Stimulated activated CD8-positive, alpha-beta memory T cell treated with anti-CD3 and anti-CD28 coated beads, Interleukin-4, amount 100 ng/mL, for 1 hour (primary cell): ENCODE measurements around the gene PLEKHO2.
A peak's percentile ranks its signal among the peaks of the same experiment; 100 is the strongest.

Source experiments
- DNase-seq, 2 donors: peaks; one replicate each; pipeline ENCODE4 v3.0.0-alpha.2; 2020; ENCODE audit warnings: low read depth in 2 of 2, low spot score in 1 of 2

PLEKHO2 gene

DNA sequence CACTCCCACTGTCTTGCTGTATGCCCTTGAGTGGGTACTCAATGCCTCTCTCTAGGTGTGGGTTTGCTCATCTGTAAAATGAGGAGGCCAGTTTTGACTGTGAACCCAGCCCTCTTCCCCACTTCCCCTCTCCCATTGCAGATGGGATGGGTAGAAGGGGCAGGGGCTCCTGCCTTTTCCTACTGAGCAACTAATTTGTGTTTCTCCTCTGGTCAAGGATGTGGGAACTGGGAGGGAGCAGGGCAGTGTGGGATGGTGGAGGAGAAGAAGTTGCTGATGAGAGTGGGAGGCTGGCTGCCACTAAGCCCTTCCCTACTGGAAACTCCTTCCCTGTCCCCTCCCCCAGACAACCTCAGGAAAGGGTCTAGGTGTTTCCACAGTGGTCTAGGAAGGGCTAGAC lies 49.8 kb downstream of the PLEKHO2 start:
- no peak for DNase-seq

DNA sequence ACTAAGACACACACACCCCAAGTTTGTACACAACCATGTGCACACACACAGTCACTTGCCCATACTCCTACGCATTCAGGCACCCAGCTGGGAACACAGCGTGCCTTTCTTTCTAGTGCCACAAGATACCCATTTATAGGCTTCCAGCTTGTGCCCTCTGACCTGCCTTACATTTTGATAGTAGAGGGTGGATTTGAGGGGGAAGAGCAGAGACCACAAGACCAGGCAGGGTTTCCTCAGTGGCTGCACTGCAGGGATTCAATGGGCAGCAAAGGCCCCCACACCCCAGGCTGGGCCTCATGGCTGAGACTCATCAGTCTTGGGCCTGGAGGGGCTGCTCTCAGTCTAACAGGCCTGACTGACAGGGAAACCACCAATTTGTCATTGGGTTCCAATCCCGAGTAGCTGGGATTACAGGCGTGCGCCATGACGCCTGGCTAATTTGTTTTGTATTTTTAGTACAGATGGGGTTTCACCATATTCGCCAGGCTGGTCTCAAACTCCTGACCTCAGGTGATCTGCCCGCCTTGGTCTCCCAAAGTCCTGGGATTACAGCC lies 51.2 kb downstream of the PLEKHO2 start:
- DNase-seq: no peak

DNA sequence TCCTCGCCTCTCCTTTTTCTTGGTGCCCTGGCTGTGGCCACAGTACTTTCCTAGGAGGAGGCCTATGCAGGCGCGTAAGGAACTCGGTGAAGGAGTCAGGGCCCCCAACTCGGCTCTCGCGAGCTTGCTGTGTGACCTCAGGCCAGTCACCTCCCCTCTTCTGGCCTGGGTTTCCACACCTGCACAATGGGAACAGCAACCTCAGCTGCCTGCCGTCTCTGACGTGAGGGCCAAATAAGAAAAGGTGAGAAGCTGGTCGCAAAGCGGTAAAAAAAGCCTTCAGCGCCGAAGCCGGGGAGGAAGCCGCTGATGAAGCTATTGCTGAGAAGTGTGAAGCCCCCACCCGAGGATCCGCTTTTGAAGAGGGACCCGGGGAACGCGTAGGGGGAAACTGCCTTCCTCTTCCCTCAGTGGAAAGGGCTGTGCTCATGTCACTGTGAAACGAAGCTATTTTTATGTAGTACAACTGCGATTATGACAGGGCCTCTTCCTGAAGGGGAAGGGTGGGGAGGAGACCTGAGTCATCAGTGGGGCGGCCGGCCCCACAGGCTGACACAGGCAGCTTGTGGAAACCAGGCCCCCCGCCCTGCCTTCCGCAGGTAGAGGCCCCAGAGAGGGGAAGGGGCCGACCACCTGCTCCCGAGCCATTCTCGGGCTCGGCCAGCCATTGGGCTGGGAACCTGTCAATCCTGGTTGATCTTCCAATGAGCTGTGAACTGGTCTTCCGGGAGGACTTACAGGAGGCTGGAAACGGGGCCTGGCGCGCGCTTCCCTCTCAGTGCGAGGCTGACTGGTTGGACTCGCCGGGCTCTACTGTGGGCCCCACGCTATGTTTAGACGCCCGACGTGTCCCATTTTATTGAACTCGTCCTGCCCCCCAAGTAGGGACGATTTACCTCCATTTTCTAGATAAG lies 52.0 kb downstream of the PLEKHO2 start:
- peak; percentile 77 to 90 for DNase-seq

DNA sequence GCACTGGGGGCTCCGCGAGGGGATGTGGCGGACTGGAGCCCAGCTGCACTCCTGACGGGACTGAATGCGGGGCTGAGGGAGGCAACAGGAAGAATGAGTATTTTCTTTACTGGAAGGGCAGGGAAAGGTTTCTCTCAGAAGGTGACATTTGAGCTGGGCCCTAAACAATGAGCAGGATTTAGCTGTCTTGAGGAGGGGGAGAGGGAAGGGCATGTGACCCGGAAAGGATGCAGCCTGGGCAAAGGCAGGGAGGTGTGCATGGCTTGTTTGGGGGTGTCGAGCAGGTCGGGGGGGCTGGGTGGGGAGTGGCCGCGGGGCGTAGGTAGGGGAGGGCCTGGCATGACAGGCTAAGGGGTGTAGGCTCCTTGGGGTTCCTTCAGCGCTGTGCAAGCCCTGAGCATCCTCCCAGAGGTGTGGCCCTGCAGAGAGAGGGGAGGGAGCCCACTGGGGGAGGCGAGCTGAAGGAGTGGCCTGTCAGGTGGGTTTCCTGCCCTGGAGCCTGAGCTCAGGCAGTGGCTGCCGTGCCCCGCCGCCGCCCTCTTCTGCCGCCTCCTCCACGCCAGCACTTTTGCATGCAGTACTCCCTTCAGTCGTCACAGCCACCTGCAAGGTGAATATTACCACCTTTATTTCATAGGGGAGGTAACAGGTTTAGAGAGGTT lies 52.8 kb downstream of the PLEKHO2 start:
- peak in 1 of 2 donors; percentile 69 for DNase-seq

DNA sequence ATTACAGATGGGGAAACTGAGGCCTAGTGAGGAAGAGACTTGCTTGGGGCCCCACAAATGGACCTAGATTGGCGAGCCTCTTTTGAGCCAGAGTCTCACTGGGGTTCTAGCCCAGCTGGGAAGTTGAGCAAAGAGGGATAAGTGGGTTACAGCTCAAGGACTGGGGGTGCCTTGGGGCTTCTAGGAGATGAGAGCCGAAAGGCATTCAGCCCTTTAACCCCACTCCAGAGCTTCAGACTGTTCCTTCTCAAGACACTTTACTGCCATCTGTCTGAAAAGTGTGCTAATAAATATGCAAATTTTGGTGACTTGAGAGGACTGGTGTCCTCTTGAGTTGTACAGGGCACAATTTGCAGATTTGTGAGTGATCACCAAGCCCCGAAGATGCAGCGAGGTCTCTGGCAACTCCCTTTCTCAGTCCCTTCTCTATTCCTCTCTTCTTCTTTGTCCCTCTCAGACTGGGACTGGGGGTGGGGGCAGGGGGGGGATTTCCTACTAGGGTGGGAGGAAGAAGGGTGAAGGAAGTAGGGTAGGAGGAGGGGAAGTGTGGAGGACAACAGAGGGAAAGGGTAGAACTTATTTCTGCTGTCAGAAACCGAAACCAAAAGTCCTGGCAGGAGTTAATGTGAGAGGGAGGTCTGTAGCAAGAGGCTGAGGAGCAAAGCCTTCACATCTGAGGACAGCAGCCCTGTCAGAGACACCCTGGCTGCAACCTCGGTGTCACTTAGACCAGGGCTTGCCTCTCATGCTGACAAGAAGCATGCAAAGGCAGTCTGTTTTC lies 53.8 kb downstream of the PLEKHO2 start:
- no peak for DNase-seq

DNA sequence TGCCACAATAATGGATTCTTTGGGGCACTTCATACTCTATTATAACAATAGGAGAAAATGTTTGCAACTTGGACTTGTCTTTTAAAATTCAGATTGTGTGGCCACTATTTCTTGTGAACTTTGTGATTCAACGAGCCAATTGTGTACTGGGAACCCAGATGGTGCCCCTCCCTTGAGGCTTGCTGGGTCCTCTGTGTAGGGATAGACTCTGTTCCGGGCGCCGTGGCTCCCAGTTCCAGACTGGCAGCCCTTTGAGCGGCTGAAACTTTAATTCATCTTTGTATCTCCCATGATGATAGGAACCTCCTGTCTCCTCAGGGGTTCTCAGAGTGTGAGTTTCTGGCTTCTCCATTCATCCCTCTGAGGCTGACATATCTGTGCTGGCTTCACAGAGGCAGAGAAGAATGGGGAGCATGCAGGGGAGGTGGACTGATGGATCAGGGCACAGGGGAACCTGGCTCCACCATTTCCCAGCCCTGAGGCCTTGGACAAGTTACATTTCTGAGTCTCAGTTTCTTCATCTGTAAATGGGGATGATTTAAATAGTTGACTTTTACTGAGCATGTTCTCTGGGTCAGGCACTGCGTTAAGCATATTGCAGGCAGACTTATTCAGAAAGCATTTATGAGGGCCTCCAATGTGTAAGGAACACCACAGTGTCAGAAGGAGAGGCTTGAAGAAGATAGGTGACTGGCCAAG lies 54.8 kb downstream of the PLEKHO2 start:
- no peak for DNase-seq

DNA sequence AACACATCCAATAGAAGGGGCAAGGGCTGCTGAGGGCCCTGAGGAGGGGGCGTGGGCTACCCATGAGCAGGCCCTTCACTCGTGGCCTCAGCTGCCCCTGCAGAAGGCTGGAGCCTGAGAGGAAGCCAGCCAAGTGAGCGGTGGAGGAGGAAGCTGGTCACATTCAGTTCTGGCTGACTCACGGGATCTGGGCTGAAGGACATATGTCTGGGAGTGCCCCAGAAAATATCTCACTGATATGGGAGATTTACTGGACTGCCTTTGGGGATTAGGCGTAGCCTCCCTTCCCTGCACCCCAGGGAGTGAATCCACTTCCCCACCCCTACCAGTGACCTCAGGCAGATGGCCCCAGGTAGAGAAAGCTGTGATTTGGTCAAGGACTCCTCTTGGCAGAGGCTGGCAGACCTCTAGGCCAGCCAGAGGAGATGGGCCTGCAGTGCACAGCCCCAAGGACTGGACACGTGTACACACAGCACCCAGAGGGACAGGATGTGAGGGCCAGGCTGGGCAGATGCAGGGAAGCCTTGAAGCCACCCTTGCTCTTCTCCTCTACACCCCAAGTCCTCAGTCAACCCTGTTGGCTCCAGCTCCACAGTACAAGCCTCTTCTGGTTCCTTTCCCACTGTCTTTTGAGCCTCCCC lies 55.8 kb downstream of the PLEKHO2 start:
- DNase-seq: no peak

DNA sequence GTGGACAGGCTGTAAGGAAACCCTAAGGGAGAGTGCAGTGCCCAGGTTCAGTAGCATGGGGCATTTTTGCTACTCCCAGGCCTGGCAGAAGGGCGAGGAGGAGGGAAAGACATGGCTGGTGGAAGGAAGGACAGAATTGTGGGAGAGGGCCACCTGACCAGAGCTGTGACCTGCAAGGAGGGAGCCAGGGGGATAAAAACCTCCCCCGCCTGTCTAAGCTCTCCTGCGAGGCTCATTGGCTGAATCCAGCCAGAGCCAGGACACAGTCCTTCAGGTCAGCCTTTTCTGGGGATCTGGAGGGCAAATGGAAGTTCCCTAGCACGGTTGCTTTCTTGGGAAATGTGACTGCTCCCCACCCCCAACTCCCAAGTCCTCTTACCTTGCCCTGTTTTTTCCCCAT lies 56.7 kb downstream of the PLEKHO2 start:
- DNase-seq: no peak

DNA sequence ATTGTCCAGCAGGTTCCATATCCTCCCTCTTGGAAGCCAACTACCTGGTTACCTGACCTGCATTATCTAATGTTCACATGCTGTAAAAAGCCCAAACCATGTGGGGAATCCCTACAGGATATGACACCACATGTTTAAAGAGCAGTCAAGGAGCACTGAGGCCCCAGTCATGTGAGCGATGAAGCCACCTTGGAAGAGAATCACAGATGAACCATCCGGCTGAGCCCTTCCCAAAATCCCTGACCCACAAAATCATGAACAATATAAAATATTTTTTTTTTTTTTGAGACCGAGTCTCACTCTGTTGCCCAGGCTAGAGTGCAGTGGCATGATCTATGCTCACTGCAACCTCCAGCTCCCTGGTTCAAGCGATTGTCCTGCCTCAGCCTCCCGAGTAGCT lies 59.4 kb downstream of the PLEKHO2 start:
- DNase-seq: no peak

DNA sequence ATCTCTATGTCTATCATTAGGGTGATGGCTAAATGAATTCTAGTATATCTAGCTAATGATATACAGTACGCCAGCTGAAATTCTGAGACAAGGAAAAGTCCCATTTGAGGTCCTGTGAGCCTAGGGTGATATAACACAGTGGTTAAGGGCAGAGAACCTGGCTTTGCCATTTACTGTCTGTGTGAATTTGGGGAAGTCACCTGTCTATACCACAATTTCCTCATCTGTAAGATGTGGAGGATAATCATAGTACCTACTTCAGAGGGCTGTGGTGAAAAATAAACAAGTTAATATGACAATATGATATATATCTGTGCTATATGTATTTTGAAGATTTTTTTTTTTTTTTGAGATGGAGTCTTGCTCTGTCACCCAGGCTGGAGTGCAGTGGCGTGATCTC lies 60.2 kb downstream of the PLEKHO2 start:
- DNase-seq: no peak

DNA sequence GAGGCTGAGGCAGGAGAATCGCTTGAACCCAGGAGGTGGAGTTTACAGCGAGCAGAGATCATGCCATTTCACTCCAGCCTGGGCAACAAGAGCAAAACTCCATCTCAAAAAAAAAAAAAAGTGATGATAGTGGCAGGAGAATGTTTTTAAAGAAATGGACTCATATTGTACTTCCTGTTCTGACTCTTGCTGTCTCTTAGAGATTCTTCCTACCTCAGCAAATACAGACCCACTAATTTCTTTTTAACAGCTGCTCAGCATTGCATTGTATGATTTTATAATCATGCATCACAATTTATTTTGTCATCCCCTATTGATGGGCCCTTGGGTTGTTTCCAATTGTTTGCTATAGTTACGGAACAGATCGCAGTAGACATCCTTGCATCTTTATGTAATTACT lies 61.1 kb downstream of the PLEKHO2 start:
- DNase-seq: no peak

DNA sequence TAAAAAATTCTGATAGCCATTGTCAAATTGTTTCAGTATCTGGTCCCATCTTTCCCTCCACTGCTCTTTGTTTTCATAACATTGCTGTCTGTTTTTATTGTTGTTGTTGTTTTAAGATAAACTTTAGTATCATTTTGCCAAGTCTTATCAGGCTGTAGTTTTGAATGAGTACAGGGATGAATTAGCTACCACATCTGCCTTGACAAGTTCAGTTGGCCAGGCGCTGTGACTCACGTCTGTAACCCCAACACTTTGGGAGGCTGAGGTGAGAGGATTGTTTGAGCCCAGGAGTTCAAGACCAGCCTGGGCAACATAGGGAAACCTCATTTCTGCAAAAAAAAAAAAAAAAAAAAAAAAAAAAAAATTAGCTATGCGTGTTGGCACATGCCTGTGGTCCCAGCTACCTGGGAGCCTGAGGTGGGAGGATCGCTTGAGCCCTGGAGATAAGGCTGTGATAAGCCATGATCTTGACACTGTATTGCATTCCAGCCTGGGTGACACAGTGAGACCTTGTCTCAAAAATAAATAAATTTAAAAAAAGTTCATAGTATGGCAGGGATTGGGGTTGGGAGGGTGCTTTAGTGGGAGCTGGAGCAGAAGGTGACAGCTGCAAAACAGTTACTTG lies 61.7 kb downstream of the PLEKHO2 start:
- DNase-seq: no peak

DNA sequence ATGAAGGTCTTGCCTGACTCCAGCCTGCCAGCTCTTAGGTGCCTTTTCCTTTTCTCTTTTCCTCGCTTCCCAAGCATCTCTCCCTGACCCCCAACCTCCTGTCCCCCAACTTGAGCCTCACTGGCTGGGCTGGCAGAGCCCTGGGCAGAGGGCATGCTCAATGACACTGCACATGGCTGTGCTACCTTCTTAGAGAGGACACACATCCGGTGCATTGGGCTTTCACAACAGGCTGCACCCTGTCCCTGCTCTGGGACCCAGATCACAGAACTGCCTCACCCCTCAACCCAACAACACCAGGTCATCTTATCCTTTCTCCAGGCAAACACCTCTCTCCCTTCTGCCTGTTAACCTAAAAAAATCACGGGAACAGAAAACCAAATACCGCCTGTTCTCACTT lies 62.5 kb downstream of the PLEKHO2 start:
- DNase-seq: no peak

DNA sequence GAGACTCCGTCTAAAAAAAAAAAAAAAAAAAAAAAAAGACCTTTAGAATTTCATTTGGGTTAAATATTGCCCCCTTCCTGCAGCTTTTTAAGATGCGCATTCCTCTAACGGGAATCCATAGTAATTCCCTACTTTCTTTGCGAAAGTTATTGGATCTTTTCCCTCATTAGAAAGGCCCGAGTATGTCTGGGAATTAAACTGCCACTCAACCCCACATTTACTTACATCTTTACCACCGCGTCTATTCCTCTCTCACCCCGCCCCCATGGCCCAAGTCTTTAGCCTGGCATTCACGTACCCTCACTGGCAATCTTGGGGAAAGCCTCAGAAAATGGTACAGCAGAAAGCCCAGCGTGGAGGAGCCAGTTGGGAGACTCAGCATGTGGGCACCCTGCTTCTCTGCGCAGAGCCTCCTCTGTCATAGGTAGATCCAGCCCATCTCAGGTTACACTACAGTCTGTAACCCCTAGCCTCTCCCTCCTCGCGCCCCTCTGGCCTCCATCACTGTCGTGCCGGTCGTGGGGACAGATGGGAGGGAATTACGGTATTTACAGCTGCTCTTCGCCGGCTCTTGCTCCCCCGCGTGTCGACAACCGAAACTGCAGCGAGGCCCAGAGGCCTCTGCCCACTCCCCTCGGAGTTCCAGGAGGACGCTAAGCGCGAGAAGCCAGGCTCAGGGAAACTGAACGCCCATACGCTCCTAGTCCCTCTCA lies 63.6 kb downstream of the PLEKHO2 start:
- peak in 1 of 2 donors; percentile 59 for DNase-seq

DNA sequence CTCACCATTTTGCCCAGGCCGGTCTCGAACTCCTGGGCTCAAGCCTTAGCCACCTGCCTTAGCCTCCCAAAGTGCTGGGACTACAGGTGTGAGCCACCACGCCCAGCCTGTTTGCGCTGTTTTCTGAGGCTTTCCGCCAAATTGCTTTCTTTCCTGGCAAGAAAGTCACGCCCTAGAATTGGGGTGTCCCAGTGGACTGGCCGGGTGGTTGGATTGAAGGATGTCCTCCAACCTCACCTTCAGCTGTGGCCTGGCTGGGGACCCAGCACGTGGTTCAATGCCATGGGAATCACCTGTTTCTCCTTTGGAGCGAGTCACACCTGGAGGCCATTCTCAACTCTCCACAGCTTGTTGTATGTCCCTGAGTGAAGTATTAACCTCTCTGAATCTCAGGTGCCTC lies 64.2 kb downstream of the PLEKHO2 start:
- no peak for DNase-seq

DNA sequence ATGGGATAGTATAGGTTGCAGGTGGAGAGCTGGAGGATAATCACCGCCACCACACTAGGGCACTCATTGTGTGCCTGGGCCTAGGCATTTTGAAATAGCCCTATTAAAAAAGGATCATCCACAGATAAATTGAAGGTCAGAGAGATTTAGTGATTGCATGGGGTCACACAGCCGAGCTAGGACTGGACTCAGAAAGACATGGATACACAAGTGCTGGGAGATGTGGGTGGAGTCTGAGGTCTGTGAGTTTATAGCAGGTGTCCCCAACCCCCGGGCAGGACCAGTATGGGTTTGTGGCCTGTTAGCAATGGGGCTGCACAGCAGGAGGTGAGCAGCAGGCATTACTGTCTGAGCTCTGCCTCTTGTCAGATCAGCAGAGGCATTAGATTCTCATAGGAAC lies 64.7 kb downstream of the PLEKHO2 start:
- DNase-seq: no peak

DNA sequence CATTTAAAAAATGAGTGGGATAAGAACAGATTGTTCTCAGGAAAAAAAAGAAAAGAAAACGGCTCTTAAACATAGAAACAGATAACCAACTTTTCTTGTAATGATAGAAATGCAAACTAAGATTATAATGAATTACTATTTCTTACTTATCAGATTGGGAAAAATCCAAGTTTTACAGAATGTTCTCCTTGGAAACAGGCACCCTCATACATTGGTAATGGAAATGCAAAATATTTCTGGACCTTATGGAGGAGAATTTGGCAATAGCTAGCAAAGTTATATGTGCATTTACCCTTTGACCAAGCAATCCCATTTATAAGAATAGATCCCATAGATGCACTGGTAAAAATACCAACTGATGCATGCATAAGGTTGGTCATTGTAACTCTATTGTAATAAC lies 66.3 kb downstream of the PLEKHO2 start:
- no peak for DNase-seq

DNA sequence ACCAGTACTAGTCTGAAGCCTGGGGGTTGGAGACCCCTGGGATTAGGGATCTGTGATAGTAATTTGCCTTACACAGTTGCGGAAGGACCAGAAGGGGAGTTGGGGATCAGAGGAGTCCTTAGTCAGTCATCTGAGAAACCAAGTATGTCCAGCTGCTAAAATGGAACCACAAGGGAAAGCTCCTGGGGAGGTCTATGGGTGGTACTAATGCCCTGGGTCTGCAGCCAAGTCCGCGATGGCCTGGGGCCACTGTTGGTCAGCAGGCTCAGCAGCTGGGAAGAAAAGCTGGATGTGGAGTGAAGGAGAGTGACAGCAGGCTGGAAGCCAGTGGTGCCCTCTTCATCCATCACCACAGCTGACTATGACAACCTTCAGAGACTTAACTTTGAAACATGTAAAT lies 67.8 kb downstream of the PLEKHO2 start:
- DNase-seq: no peak
